ENCODE measurements around the gene SIRT5. TPM values are rescaled to one million over a fixed set of nuclear protein-coding genes. Genes with fewer than 3 reads are reported as not detected.

SIRT5 gene
- total RNA-seq, 4 donors from 2014 or later: 7.5 to 13.3 (median 11.7) TPM

DNA sequence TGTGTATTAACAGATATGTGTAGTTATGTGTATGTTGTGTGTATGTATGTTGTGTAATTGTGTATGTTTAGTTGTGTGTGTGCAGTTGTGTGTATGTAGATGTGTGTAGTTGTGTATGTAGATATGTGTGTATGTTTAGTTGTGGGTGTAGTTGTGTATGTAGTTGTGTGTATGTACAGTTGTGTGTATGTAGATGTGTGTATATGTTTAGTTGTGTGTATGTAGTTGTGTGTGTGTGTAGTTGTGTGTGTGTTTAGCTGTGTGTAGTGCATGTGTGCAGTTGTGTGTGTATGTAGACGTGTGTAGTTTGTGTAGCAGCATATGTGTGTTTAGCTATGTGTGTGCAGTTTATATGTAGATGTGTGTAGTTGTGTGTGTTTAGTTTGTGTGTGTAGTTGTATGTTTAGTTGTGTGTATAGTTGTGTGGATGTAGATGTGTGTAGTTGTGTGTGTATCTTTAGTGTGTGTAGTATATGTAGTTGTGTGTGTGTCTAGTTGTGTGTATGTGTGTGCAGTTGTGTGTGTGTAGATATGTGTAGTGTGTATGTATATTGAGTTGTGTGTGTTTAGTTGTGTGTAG, 16.3 kb downstream of the SIRT5 start:
- no peaks in the 10 kb centered on the region for H3K4me1 ChIP-seq
- no peak for DNase-seq (ENCODE audit: low spot score in 2 of 2)
- H3K36me3 ChIP-seq: peaks cover 0 to 85% (median 5%) of the 10 kb centered on the region in 3 donors
- 92 to 97% methylated on average over 1 of the region's 1 CpG for WGBS, 2 donors
- TF ChIP-seq EP300 (IDR thresholded peaks at IDR 0.05): no peak
- no peak overlapping the region for H3K4me3 ChIP-seq
- H3K27me3 ChIP-seq: no peaks in the 10 kb centered on the region
- H3K27ac ChIP-seq: no peak overlapping the region
- H3K9me3 ChIP-seq: no peaks in the 10 kb centered on the region

DNA sequence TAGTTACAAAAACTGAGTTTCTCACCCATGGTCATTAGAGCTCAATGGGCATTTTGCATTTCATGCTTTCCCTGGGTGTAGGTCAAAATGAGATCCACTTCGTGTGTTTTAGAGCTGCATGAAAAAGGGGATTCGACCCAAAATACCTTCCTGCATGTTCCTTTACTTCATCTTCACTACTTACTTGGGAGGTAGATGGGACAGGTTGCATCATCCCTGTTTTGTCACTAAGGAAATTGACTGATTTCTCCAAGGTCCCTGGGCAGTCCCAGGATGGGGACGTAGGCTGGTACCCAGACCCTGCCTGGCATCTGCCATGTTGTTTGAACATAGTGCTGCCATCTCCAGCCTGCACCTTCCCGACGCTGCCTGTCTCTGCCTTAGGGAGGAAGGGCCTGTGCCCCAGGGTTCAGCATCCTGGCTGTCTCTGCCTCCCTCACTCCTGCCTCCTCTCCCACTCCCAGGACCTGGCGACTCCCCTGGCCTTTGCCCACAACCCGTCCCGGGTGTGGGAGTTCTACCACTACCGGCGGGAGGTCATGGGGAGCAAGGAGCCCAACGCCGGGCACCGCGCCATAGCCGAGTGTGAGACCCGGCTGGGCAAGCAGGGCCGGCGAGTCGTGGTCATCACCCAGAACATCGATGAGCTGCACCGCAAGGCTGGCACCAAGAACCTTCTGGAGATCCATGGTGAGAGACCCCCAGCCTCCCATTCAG, 17.0 kb downstream of the SIRT5 start:
- peaks cover 0 to 90% (median 5%) of the 10 kb centered on the region in 3 donors for H3K36me3 ChIP-seq
- H3K27me3 ChIP-seq: no peaks in the 10 kb centered on the region
- H3K4me3 ChIP-seq: no peak overlapping the region
- WGBS, 2 donors: 91 to 93% methylated on average over 19 to 20 of the region's 21 CpGs
- H3K9me3 ChIP-seq: no peaks in the 10 kb centered on the region
- H3K27ac ChIP-seq: no peak overlapping the region
- TF ChIP-seq, protein P1, sequence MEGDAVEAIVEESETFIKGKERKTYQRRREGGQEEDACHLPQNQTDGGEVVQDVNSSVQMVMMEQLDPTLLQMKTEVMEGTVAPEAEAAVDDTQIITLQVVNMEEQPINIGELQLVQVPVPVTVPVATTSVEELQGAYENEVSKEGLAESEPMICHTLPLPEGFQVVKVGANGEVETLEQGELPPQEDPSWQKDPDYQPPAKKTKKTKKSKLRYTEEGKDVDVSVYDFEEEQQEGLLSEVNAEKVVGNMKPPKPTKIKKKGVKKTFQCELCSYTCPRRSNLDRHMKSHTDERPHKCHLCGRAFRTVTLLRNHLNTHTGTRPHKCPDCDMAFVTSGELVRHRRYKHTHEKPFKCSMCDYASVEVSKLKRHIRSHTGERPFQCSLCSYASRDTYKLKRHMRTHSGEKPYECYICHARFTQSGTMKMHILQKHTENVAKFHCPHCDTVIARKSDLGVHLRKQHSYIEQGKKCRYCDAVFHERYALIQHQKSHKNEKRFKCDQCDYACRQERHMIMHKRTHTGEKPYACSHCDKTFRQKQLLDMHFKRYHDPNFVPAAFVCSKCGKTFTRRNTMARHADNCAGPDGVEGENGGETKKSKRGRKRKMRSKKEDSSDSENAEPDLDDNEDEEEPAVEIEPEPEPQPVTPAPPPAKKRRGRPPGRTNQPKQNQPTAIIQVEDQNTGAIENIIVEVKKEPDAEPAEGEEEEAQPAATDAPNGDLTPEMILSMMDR (IDR thresholded peaks at IDR 0.05): no peak
- TF ChIP-seq EP300 (IDR thresholded peaks at IDR 0.05) (no peak), POLR2A (IDR thresholded peaks at IDR 0.05) (no peak)
- no peak for DNase-seq (ENCODE audit: low spot score in 2 of 2)
- no peaks in the 10 kb centered on the region for H3K4me1 ChIP-seq

DNA sequence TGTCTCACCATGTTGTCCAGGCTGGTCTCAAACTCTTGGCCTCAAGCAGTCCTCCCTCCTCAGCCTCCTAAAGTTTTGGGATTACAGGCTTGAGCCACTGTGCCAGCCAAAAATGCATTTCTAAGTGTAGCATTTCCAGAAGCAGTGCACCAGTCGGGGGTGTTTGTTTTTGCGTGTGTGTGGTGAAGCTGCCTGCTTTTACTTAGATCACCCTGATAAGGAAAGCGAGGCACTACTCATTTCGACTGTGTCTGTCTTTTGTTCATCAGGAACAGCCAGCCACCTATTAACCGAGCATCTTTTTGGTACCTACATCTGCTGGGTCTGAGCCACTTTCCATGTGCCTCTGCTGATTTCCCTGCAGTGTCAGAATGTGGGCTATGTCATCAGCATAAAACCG, 18.7 kb downstream of the SIRT5 start:
- Histone ChIP-seq H3K4me3 (no peak overlapping the region), H3K27me3 (no peaks in the 10 kb centered on the region), H3K36me3 (peaks cover 0 to 89% (median 5%) of the 10 kb centered on the region in 3 donors), H3K9me3 (no peaks in the 10 kb centered on the region), H3K27ac (no peak overlapping the region), H3K4me1 (no peaks in the 10 kb centered on the region)
- 82 to 91% methylated on average over 6 of the region's 6 CpGs for WGBS, 2 donors
- no peak for DNase-seq (ENCODE audit: low spot score in 2 of 2)
- TF ChIP-seq EP300 (IDR thresholded peaks at IDR 0.05) (no peak), POLR2A (IDR thresholded peaks at IDR 0.05) (no peak)
- TF ChIP-seq, protein P1 (IDR thresholded peaks at IDR 0.05): no peak

DNA sequence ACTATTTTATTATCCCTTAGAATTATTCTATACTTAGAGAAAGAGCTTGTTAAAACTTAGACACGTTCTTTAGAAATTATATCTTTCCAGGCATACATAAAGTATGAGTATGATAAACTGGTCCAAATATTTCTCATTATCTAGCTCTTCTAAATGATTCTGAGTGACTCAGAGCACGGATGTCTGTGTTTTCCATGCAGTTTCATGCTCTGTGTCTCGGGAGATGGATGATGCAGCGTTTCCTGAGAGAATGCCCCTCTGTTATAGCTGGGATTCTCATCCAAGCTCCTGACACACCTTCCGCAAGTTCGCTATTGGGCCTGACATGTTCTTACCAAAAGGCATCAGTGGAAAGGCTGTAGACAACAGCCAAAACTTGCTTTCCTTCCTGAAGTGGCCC, 19.3 kb downstream of the SIRT5 start:
- Histone ChIP-seq H3K27me3 (no peaks in the 10 kb centered on the region), H3K9me3 (no peaks in the 10 kb centered on the region), H3K4me3 (no peak overlapping the region), H3K27ac (no peak overlapping the region), H3K4me1 (no peaks in the 10 kb centered on the region), H3K36me3 (peaks cover 0 to 89% (median 6%) of the 10 kb centered on the region in 3 donors)
- TF ChIP-seq EP300 (IDR thresholded peaks at IDR 0.05) (no peak), POLR2A (IDR thresholded peaks at IDR 0.05) (no peak)
- TF ChIP-seq, protein P1 (IDR thresholded peaks at IDR 0.05): no peak
- 80 to 84% methylated on average over 6 of the region's 6 CpGs for WGBS, 2 donors
- no peak for DNase-seq (ENCODE audit: low spot score in 2 of 2)

DNA sequence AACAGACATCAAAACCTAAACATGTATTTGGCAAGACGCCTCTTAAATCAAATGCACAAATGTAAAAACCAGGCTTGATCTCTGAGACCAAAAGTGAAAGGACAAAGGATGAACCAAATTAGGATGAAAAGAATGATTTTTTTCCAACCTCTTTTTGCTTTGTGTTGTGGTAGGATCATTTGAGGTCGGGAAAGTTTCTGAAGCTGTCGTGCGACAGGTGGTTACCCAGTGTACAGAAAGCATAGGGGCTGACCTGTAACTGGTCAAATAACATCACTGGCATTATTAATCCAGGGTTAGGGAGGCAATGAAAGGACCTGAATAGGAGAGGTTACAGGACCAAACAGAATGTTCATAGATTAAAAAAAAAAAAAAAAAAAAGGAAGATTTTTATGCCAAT, 22.7 kb downstream of the SIRT5 start:
- Histone ChIP-seq H3K9me3 (no peaks in the 10 kb centered on the region), H3K4me3 (no peak overlapping the region), H3K36me3 (peaks cover 0 to 96% (median 6%) of the 10 kb centered on the region in 3 donors), H3K27me3 (no peaks in the 10 kb centered on the region), H3K4me1 (no peaks in the 10 kb centered on the region), H3K27ac (no peak overlapping the region)
- TF ChIP-seq POLR2A (IDR thresholded peaks at IDR 0.05): no peak
- no peak for TF ChIP-seq EP300 (IDR thresholded peaks at IDR 0.05)
- TF ChIP-seq, protein P1 (IDR thresholded peaks at IDR 0.05): no peak
- DNase-seq (ENCODE audit: low spot score in 2 of 2): no peak
- 92 to 93% methylated on average over 4 of the region's 4 CpGs for WGBS, 2 donors

All from tibial nerve (tissue), 4 donors.